MM.1S (cell line): ENCODE results near the gene SAMD14.

Source experiments
- DNase-seq: peaks from one replicate; pipeline ENCODE4 v3.0.0-alpha.2; 2015
- H2AFZ ChIP-seq: fragments of 300-600 bp; sonication (generic); 2 replicates; pipeline ENCODE4 v1.6.0; 2016; ENCODE audit warnings: antibody characterized with exemption, low read length
- H3F3A ChIP-seq: fragments of 300-600 bp; sonication (generic); 2 replicates; pipeline ENCODE4 v1.6.1; 2016; ENCODE audit warnings: mild to moderate bottlenecking, antibody characterized with exemption, low read length, moderate library complexity, mixed read lengths; ENCODE audit not compliant: insufficient read depth
- H3K27ac ChIP-seq: fragments of 300-600 bp; sonication (generic); 2 replicates; pipeline ENCODE4 v1.5.1; 2016; ENCODE audit warnings: mild to moderate bottlenecking, low read length
- H3K27me3 ChIP-seq: fragments of 300-600 bp; sonication (generic); replicated peaks from 2 replicates; pipeline ENCODE4 v1.6.0; 2016; ENCODE audit warnings: low read length; ENCODE audit not compliant: insufficient read depth
- H3K36me3 ChIP-seq: fragments of 300-600 bp; sonication (generic); replicated peaks from 2 replicates; pipeline ENCODE4 v1.6.1; 2016; ENCODE audit warnings: mild to moderate bottlenecking, low read length, mixed read lengths; ENCODE audit not compliant: insufficient read depth
- H3K4me1 ChIP-seq: fragments of 300-600 bp; sonication (generic); 2 replicates; pipeline ENCODE4 v1.6.1; 2016; ENCODE audit warnings: low read length, mixed read lengths
- H3K4me2 ChIP-seq: fragments of 300-600 bp; sonication (generic); 2 replicates; pipeline ENCODE4 v1.6.0; 2016; ENCODE audit warnings: low read depth, low read length
- H3K4me3 ChIP-seq: fragments of 300-600 bp; sonication (generic); 2 replicates; pipeline ENCODE4 v1.5.1; 2016; ENCODE audit warnings: low read length, mixed read lengths
- H3K79me2 ChIP-seq: fragments of 300-600 bp; sonication (generic); 2 replicates; pipeline ENCODE4 v1.6.1; 2016; ENCODE audit warnings: mixed run types, low read length, mixed read lengths
- H3K9ac ChIP-seq: fragments of 300-600 bp; sonication (generic); 2 replicates; pipeline ENCODE4 v1.6.1; 2016; ENCODE audit warnings: low read length, mixed read lengths
- H3K9me2 ChIP-seq: fragments of 300-600 bp; sonication (generic); replicated peaks from 2 replicates; pipeline ENCODE4 v1.6.1; 2016; ENCODE audit warnings: mild to moderate bottlenecking, low read length, mixed read lengths; ENCODE audit not compliant: insufficient read depth
- H3K9me3 ChIP-seq: fragments of 300-600 bp; sonication (generic); replicated peaks from 2 replicates; pipeline ENCODE4 v1.6.1; 2016; ENCODE audit warnings: mild to moderate bottlenecking, low read length, mixed read lengths; ENCODE audit not compliant: insufficient read depth
- H4K20me1 ChIP-seq: fragments of 300-600 bp; sonication (generic); 2 replicates; pipeline ENCODE4 v1.6.1; 2016; ENCODE audit warnings: mild to moderate bottlenecking, low read length, moderate library complexity, mixed read lengths; ENCODE audit not compliant: insufficient read depth
- EZH2 ChIP-seq: fragments of 300-600 bp; sonication (generic); optimal IDR thresholded peaks from 2 replicates; pipeline ENCODE3; 2017; ENCODE audit warnings: low read depth, mild to moderate bottlenecking, antibody characterized with exemption, low read length, mixed read lengths
- EZH2phosphoT487 ChIP-seq: fragments of 300-600 bp; sonication (generic); IDR thresholded peaks from 2 replicates; pipeline ENCODE4 v1.6.1; 2018; ENCODE audit warnings: antibody characterized with exemption, low read length
- TF ChIP-seq, protein P1 (sequence below): fragments of 300-600 bp; sonication (generic); IDR thresholded peaks from 2 replicates; pipeline ENCODE4 v1.5.1; 2016; ENCODE audit warnings: antibody characterized with exemption, low read length, mixed read lengths

The SAMD14 gene

DNA sequence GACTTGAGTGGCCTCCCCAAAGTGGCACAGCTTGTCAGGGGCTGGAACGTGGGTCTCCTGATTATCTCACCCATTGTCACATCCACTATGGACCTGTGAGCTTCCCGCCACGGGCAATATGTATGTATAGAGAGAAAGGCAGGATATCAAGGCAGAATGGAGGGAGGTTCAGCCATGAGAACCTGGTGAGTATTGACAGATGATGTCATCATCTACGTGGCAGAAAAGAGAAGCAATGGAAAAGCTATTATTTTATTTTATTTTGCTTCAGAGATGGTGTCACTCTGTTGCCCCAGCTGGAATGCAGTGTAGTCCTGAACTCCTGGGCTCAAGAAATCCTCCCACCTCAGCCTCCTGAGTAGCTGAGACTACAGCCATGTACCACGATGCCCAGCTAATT lies 48.2 kb downstream of the SAMD14 start:
- Histone ChIP-seq H4K20me1 (no peaks in the 10 kb centered on the region), H3K9ac (no peak overlapping the region), H3K36me3 (no peaks in the 10 kb centered on the region)

DNA sequence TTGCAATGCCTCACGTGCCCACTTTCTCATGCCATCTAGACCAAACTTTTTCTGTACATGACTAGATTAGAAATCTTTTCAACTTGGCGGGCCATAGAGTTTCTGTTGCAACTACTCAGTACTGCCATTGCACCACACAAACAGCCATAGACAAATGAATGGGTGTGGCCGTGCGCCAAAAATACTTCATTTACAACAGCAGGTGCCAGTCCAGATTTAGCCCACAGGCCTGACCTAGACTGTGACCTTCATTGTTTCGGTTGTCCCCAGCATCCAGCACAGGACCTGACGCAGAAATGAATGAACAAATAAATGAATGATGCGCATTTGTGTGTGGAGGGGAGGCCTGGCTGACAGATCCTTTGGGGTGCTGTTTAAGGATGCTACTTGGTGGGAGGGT lies 49.1 kb downstream of the SAMD14 start:
- peak; percentile 96 for DNase-seq
- no peaks in the 10 kb centered on the region for H3K79me2 ChIP-seq
- TF ChIP-seq EZH2phosphoT487 (no peak), EZH2 (no peak)
- TF ChIP-seq, protein P1, sequence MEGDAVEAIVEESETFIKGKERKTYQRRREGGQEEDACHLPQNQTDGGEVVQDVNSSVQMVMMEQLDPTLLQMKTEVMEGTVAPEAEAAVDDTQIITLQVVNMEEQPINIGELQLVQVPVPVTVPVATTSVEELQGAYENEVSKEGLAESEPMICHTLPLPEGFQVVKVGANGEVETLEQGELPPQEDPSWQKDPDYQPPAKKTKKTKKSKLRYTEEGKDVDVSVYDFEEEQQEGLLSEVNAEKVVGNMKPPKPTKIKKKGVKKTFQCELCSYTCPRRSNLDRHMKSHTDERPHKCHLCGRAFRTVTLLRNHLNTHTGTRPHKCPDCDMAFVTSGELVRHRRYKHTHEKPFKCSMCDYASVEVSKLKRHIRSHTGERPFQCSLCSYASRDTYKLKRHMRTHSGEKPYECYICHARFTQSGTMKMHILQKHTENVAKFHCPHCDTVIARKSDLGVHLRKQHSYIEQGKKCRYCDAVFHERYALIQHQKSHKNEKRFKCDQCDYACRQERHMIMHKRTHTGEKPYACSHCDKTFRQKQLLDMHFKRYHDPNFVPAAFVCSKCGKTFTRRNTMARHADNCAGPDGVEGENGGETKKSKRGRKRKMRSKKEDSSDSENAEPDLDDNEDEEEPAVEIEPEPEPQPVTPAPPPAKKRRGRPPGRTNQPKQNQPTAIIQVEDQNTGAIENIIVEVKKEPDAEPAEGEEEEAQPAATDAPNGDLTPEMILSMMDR = no peak
- no peaks in the 10 kb centered on the region for H4K20me1 ChIP-seq
- peaks cover 40% of the 10 kb centered on the region for H3K4me1 ChIP-seq
- peaks cover 12% of the 10 kb centered on the region for H3F3A ChIP-seq
- peak overlapping the region; percentile 38 for H3K4me2 ChIP-seq
- peak overlapping the region; percentile 82 for H3K27ac ChIP-seq
- no peaks in the 10 kb centered on the region for H3K9me2 ChIP-seq
- H3K27me3 ChIP-seq = no peaks in the 10 kb centered on the region
- no peaks in the 10 kb centered on the region for H3K36me3 ChIP-seq
- no peak overlapping the region for H2AFZ ChIP-seq
- no peaks in the 10 kb centered on the region for H3K9me3 ChIP-seq
- peak overlapping the region; percentile 9; the same call in 1 of the 2 replicates for H3K9ac ChIP-seq
- no peak overlapping the region for H3K4me3 ChIP-seq

More for the DNA sequence above, 48.2 kb downstream of the SAMD14 start:
- H3F3A ChIP-seq = peaks cover 12% of the 10 kb centered on the region
- no peaks in the 10 kb centered on the region for H3K27me3 ChIP-seq
- H3K4me1 ChIP-seq = peaks cover 40% of the 10 kb centered on the region
- H3K4me3 ChIP-seq = no peak overlapping the region
- H3K27ac ChIP-seq = peak overlapping the region; percentile 82; the same call in 1 of the 2 replicates
- TF ChIP-seq EZH2 = no peak
- TF ChIP-seq EZH2phosphoT487 = no peak
- TF ChIP-seq, protein P1 = no peak
- H3K79me2 ChIP-seq = no peaks in the 10 kb centered on the region
- no peaks in the 10 kb centered on the region for H3K9me2 ChIP-seq
- peak overlapping the region; percentile 38; the same call in 1 of the 2 replicates for H3K4me2 ChIP-seq
- no peak for DNase-seq
- no peak overlapping the region for H2AFZ ChIP-seq
- H3K9me3 ChIP-seq = no peaks in the 10 kb centered on the region

- no peak overlapping the region for H3K9ac ChIP-seq
Measured at GRCh38 chr17:50080096-50080480, 49.9 kb downstream of the SAMD14 start.

More at GRCh38 chr17:50080096-50080480, 49.9 kb downstream of the SAMD14 start:
- no peak overlapping the region for H2AFZ ChIP-seq
- H3K27me3 ChIP-seq = no peaks in the 10 kb centered on the region
- H3K9me2 ChIP-seq = no peaks in the 10 kb centered on the region
- no peak overlapping the region for H3K4me3 ChIP-seq
- H3K4me1 ChIP-seq = peaks cover 40% of the 10 kb centered on the region
- H3K79me2 ChIP-seq = no peaks in the 10 kb centered on the region
- peak overlapping the region; percentile 82 for H3K27ac ChIP-seq
- H3K36me3 ChIP-seq = no peaks in the 10 kb centered on the region
- TF ChIP-seq EZH2phosphoT487 (no peak), EZH2 (no peak)
- TF ChIP-seq, protein P1 = no peak
- DNase-seq = no peak
- peaks cover 12% of the 10 kb centered on the region for H3F3A ChIP-seq
- no peaks in the 10 kb centered on the region for H4K20me1 ChIP-seq
- no peaks in the 10 kb centered on the region for H3K9me3 ChIP-seq
- peak overlapping the region; percentile 38 for H3K4me2 ChIP-seq
